OCI-LY3 (cell line): ENCODE data around the gene NIPAL3.
A peak's percentile ranks its signal among the peaks of the same experiment; 100 is the strongest.
"Not testable (repeated sequence)": the region's sequence is repeated elsewhere in the genome, so short reads cannot be mapped to it uniquely, and the experiment has no call there.

Source experiments
- H2AFZ ChIP-seq: fragments of 200-600, 300-600 bp; shearing (Covaris generic); 2 replicates; pipeline ENCODE4 v1.6.0; 2014; ENCODE audit warnings: antibody characterized with exemption, low read depth, low read length
- H3K27ac ChIP-seq: fragments of 200-600, 300-600 bp; sonication (generic); 2 replicates; pipeline ENCODE4 v1.5.1; 2014; ENCODE audit warnings: mild to moderate bottlenecking, low read length, moderate library complexity, mixed read lengths
- H3K27me3 ChIP-seq: fragments of 200-600, 300-600 bp; sonication (generic); 2 replicates; pipeline ENCODE4 v1.6.1; 2014; ENCODE audit warnings: low read depth, low read length, mixed read lengths
- H3K36me3 ChIP-seq: fragments of 200-600, 300-600 bp; sonication (generic); replicated peaks from 2 replicates; pipeline ENCODE3; 2014; ENCODE audit warnings: low read depth, low read length, mixed read lengths
- H3K4me1 ChIP-seq: fragments of 300-600, 200-600 bp; sonication (generic); 2 replicates; pipeline ENCODE4 v1.6.1; 2014; ENCODE audit warnings: low read length, mixed read lengths
- H3K4me2 ChIP-seq: fragments of 200-600, 300-600 bp; sonication (generic); 2 replicates; pipeline ENCODE4 v1.6.1; 2014; ENCODE audit warnings: low read length, mixed read lengths
- H3K4me3 ChIP-seq: fragments of 300-600, 200-600 bp; sonication (generic); 2 replicates; pipeline ENCODE4 v1.5.1; 2014; ENCODE audit warnings: antibody characterized with exemption, mild to moderate bottlenecking, low read length, moderate library complexity
- H3K79me2 ChIP-seq: fragments of 300-600, 200-600 bp; shearing (Covaris generic); 2 replicates; pipeline ENCODE4 v1.6.1; 2014; ENCODE audit warnings: mild to moderate bottlenecking, low read length, mixed read lengths
- H3K9ac ChIP-seq: fragments of 300-600, 200-600 bp; shearing (Covaris generic); 2 replicates; pipeline ENCODE4 v1.6.0; 2014; ENCODE audit warnings: mild to moderate bottlenecking, low read length, moderate library complexity
- H3K9me3 ChIP-seq: fragments of 200-600, 300-600 bp; shearing (Covaris generic); 2 replicates; pipeline ENCODE4 v1.6.1; 2014; ENCODE audit warnings: low read length, mixed read lengths; ENCODE audit not compliant: insufficient read depth
- H4K20me1 ChIP-seq: fragments of 200-600, 300-600 bp; sonication (generic); 2 replicates; pipeline ENCODE4 v1.6.1; 2016; ENCODE audit warnings: low read length, mixed read lengths; ENCODE audit not compliant: insufficient read depth
- EZH2phosphoT487 ChIP-seq: fragments of 200-600 bp; shearing (Covaris generic); IDR thresholded peaks from 2 replicates; pipeline ENCODE4 v1.6.1; 2018; ENCODE audit warnings: antibody characterized with exemption, mixed run types, low read depth
- TF ChIP-seq, protein P1 (sequence below): fragments of 200-600, 300-600 bp; sonication (generic); IDR thresholded peaks from 2 replicates; pipeline ENCODE4 v1.5.1; 2014; ENCODE audit warnings: antibody characterized with exemption, low read length, low read depth

NIPAL3 gene

DNA sequence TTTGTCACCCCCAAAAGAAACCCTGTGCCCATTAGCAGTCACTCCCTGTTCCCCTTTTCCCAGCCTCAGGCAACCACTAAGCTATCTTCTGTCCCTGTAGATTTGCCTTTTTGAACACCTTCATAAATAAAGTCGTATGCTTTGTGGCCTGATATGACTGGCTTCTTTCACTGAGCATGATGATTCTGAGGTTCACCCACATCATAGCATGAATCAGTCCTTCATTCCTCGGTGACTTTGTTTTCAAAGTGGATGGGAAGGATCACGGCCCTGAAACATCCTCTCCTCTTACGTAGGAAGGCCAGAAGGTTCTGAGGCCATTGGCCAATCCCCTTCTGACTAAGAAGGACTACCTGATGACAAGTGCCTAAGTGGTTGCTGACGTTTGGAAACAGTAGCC lies 39.1 kb downstream of the NIPAL3 start:
- Histone ChIP-seq H2AFZ (no peak overlapping the region), H3K27ac (peak overlapping the region; percentile 45), H3K79me2 (no peaks in the 10 kb centered on the region), H3K9ac (no peak overlapping the region), H3K4me3 (no peak overlapping the region), H3K27me3 (no peaks in the 10 kb centered on the region), H4K20me1 (no peaks in the 10 kb centered on the region), H3K36me3 (no peaks in the 10 kb centered on the region), H3K4me2 (peak overlapping the region; percentile 36), H3K4me1 (peaks cover 14% of the 10 kb centered on the region), H3K9me3 (no peaks in the 10 kb centered on the region)
- no peak for TF ChIP-seq EZH2phosphoT487
- TF ChIP-seq, protein P1, sequence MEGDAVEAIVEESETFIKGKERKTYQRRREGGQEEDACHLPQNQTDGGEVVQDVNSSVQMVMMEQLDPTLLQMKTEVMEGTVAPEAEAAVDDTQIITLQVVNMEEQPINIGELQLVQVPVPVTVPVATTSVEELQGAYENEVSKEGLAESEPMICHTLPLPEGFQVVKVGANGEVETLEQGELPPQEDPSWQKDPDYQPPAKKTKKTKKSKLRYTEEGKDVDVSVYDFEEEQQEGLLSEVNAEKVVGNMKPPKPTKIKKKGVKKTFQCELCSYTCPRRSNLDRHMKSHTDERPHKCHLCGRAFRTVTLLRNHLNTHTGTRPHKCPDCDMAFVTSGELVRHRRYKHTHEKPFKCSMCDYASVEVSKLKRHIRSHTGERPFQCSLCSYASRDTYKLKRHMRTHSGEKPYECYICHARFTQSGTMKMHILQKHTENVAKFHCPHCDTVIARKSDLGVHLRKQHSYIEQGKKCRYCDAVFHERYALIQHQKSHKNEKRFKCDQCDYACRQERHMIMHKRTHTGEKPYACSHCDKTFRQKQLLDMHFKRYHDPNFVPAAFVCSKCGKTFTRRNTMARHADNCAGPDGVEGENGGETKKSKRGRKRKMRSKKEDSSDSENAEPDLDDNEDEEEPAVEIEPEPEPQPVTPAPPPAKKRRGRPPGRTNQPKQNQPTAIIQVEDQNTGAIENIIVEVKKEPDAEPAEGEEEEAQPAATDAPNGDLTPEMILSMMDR = no peak

DNA sequence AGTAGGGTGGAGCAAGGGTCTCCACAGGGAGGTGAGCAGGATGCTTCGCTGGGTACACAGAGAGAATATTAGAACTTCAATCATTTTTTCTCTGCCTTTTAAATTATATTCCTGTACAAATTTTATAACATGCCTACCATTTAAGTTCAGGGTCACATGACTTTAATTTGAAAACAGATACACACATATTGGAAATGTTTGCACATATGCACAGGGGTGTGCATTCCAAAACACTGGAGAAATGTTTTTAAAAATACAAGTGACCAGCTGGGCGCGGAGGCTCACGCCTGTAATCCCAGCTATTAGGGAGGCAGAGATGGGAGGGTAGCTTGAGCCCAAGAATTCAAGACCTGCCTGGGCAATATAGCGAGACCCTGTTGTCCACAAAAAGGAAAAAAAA lies 39.7 kb downstream of the NIPAL3 start:
- H4K20me1 ChIP-seq = no peaks in the 10 kb centered on the region
- no peak overlapping the region for H3K27ac ChIP-seq
- H3K4me2 ChIP-seq = no peak overlapping the region; the same call in 1 of the 2 replicates
- H3K4me1 ChIP-seq = peaks cover 14% of the 10 kb centered on the region
- H3K9ac ChIP-seq = no peak overlapping the region
- peaks cover 1% of the 10 kb centered on the region for H3K36me3 ChIP-seq
- H3K79me2 ChIP-seq = no peaks in the 10 kb centered on the region
- no peaks in the 10 kb centered on the region for H3K9me3 ChIP-seq
- no peaks in the 10 kb centered on the region for H3K27me3 ChIP-seq
- H2AFZ ChIP-seq = no peak overlapping the region
- TF ChIP-seq, protein P1 = no peak
- TF ChIP-seq EZH2phosphoT487 = no peak
- H3K4me3 ChIP-seq = no peak overlapping the region

DNA sequence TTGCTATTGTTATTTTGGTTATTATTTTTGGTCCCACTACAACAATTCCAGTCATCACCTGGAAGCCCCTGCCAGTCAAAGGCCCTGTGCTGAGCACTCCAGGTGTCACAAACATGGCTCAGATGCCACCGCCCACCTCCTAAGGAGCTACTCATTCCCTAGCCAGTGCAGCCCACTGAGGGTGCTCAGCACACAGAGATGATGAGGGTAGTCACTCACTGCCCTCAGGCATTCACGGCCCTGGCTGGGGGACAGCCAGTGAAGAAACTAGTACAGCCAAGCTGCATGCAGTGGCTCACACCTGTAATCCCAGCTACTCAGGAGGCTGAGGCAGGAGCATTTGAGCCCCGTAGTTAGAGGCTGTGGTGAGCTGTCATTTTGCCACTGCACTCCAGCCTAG lies 42.3 kb downstream of the NIPAL3 start:
- Histone ChIP-seq H3K27ac (no peak overlapping the region), H3K9me3 (no peaks in the 10 kb centered on the region), H3K9ac (no peak overlapping the region), H3K36me3 (peaks cover 3% of the 10 kb centered on the region), H3K27me3 (no peaks in the 10 kb centered on the region), H3K4me1 (peaks cover 14% of the 10 kb centered on the region), H4K20me1 (no peaks in the 10 kb centered on the region), H3K4me3 (no peak overlapping the region), H3K79me2 (no peaks in the 10 kb centered on the region), H3K4me2 (no peak overlapping the region), H2AFZ (no peak overlapping the region)
- TF ChIP-seq EZH2phosphoT487 = no peak
- TF ChIP-seq, protein P1 = no peak

DNA sequence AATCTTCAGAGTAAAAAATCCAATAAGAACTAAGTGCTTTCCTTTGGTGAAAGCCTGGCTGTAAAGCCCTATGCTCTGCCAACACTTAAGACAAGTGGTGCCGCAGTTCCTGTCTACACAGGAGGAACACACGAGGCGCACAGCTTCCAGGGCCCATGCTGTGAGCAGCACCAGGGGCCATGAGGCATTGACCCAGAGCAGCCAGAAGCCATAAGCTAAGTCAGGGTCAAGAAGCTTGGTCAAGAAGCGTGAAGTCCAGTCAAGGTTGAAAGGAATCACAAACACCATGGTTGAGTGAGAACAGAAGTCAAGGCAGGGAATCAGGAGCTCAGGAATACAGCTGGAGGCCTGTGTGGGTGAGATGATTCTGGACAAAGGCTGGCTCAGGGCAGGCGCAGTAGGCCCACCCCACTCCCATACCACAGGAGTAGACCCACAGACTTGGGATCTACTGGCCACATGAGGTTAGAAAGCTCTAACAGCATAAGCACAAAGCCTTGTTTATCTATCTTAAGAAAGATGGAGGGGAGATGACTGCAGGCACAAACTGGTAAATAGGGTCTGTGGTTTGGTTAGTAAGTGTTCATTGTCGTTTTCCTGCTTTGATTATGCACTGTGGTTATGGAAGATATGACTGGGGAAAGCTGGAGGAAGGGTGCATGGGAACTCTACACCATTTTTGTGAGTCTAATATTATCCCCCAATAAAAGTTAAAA lies 44.1 kb downstream of the NIPAL3 start:
- H3K9ac ChIP-seq = no peak overlapping the region
- H3K36me3 ChIP-seq = peaks cover 3% of the 10 kb centered on the region
- no peak overlapping the region for H3K4me2 ChIP-seq
- TF ChIP-seq, protein P1 = no peak
- no peak for TF ChIP-seq EZH2phosphoT487
- H3K27me3 ChIP-seq = no peaks in the 10 kb centered on the region
- peaks cover 15% of the 10 kb centered on the region for H3K4me1 ChIP-seq
- H3K9me3 ChIP-seq = no peaks in the 10 kb centered on the region
- H3K79me2 ChIP-seq = no peaks in the 10 kb centered on the region
- no peak overlapping the region for H2AFZ ChIP-seq
- H4K20me1 ChIP-seq = no peaks in the 10 kb centered on the region
- H3K4me3 ChIP-seq = no peak overlapping the region
- no peak overlapping the region for H3K27ac ChIP-seq

DNA sequence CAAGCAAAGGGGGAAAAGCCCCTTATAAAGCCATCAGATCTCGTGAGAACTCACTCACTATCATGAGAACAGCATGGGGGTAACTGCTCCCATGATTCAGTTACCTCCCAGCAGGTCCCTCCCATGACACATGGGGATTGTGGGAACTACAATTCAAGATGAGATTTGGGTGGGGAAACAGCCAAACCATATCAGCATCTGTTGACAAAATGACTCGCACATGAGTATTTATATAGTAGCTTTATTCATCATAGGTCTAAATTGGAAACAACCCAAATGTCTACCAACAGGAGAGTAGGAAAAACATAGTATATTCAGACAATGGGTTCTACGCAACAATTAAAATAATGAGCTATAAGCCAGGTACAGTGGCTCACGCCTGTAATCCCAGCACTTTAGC lies 46.5 kb downstream of the NIPAL3 start:
- H3K36me3 ChIP-seq, H4K20me1 ChIP-seq, H3K9me3 ChIP-seq, H3K79me2 ChIP-seq, H2AFZ ChIP-seq, H3K27ac ChIP-seq, H3K4me3 ChIP-seq, H3K4me2 ChIP-seq, H3K9ac ChIP-seq, H3K27me3 ChIP-seq: not testable (repeated sequence)
- peaks cover 14% of the 10 kb centered on the region for H3K4me1 ChIP-seq
